GM23338 (cell line): ENCODE measurements around the gene EEF2. TPM values are rescaled to one million over a fixed set of nuclear protein-coding genes. Genes with fewer than 3 reads are reported as not detected.

Experiments
- ATAC-seq: fragments of 200-7000 bp; cut with Tn5 transposase; 3 replicates; pipeline ENCODE4 v1.9.1; 2020
- DNase-seq: peaks from one replicate; pipeline ENCODE4 v3.0.0-alpha.2; 2015; ENCODE audit warnings: low spot score
- H2AFZ ChIP-seq: fragments of 200-600 bp; sonication (generic); 2 replicates; pipeline ENCODE4 v1.8.0; 2016; ENCODE audit warnings: antibody characterized with exemption, mild to moderate bottlenecking, moderate library complexity
- H3F3A ChIP-seq: fragments of 200-600 bp; sonication (generic); replicated peaks from 2 replicates; pipeline ENCODE4 v1.8.0; 2017; ENCODE audit warnings: antibody characterized with exemption, mixed run types, low read depth
- H3K27ac ChIP-seq: fragments of 200-600 bp; sonication (generic); 2 replicates; pipeline ENCODE4 v1.6.1; 2016; ENCODE audit warnings: low read depth
- H3K27me3 ChIP-seq: fragments of 200-600 bp; sonication (generic); 2 replicates; pipeline ENCODE4 v1.8.0; 2016; ENCODE audit warnings: mild to moderate bottlenecking, mixed run types, moderate library complexity; ENCODE audit not compliant: insufficient read depth
- H3K36me3 ChIP-seq: fragments of 200-600 bp; sonication (generic); 2 replicates; pipeline ENCODE4 v1.8.0; 2016; ENCODE audit warnings: mild to moderate bottlenecking; ENCODE audit not compliant: insufficient read depth
- H3K4me1 ChIP-seq: fragments of 200-600 bp; sonication (generic); 2 replicates; pipeline ENCODE4 v1.8.0; 2016; ENCODE audit warnings: mild to moderate bottlenecking, moderate library complexity; ENCODE audit not compliant: insufficient read depth
- H3K4me2 ChIP-seq: fragments of 200-600 bp; sonication (generic); 2 replicates; pipeline ENCODE4 v1.7.1; 2017; ENCODE audit warnings: mixed run types
- H3K4me3 ChIP-seq: fragments of 200-600 bp; sonication (generic); 2 replicates; pipeline ENCODE4 v1.6.1; 2016; ENCODE audit warnings: mixed run types
- H3K79me2 ChIP-seq: fragments of 200-600 bp; sonication (generic); replicated peaks from 2 replicates; pipeline ENCODE4 v1.8.0; 2017; ENCODE audit warnings: mild to moderate bottlenecking; ENCODE audit not compliant: insufficient read depth
- H3K9me2 ChIP-seq: fragments of 200-600 bp; sonication (generic); 2 replicates; pipeline ENCODE4 v1.8.0; 2017; ENCODE audit not compliant: insufficient read depth
- H4K20me1 ChIP-seq: fragments of 200-600 bp; sonication (generic); replicated peaks from 2 replicates; pipeline ENCODE4 v1.8.0; 2017; ENCODE audit warnings: mild to moderate bottlenecking; ENCODE audit not compliant: insufficient read depth
- H3K27ac Mint-ChIP-seq: 2 replicates; pipeline ENCODE4 v1.8.0; 2020; ENCODE audit warnings: inconsistent platforms, mild to moderate bottlenecking, moderate library complexity, mixed read lengths
- H3K27me3 Mint-ChIP-seq: 3 replicates; pipeline ENCODE4 v1.8.0; 2022; ENCODE audit warnings: low read depth, mild to moderate bottlenecking, moderate library complexity, mixed read lengths, inconsistent platforms; ENCODE audit not compliant: insufficient read depth, poor library complexity
- H3K36me3 Mint-ChIP-seq: 3 replicates; pipeline ENCODE4 v1.8.0; 2021; ENCODE audit warnings: low read depth, mild to moderate bottlenecking, inconsistent platforms, moderate library complexity, mixed read lengths
- H3K4me1 Mint-ChIP-seq: 3 replicates; pipeline ENCODE4 v1.8.0; 2020; ENCODE audit warnings: mild to moderate bottlenecking, inconsistent platforms, mixed read lengths
- H3K4me3 Mint-ChIP-seq: 3 replicates; pipeline ENCODE4 v1.8.0; 2021; ENCODE audit warnings: moderate library complexity, mild to moderate bottlenecking, inconsistent platforms, mixed read lengths
- H3K9me3 Mint-ChIP-seq: 3 replicates; pipeline ENCODE4 v1.8.0; 2020; ENCODE audit warnings: moderate library complexity, mild to moderate bottlenecking, inconsistent platforms, mixed read lengths
- EZH2 ChIP-seq: fragments of 200-600 bp; sonication (generic); IDR thresholded peaks from one replicate; pipeline ENCODE4 v1.8.0; 2017; ENCODE audit warnings: antibody characterized with exemption, mild to moderate bottlenecking, low read depth; ENCODE audit not compliant: unreplicated experiment
- POLR2AphosphoS5 ChIP-seq: IDR thresholded peaks from 2 replicates; pipeline ENCODE4 v1.6.1; 2016; ENCODE audit warnings: antibody characterized with exemption, low read depth
- ZNF114 ChIP-seq: fragments of 250-450 bp; sonication (Bioruptor Pico); IDR thresholded peaks from 2 replicates; pipeline ENCODE4 v1.5.0; 2020; ENCODE audit warnings: mild to moderate bottlenecking, moderate library complexity
- ZNF462 ChIP-seq: fragments of 250-450 bp; sonication (Bioruptor Pico); IDR thresholded peaks from 2 replicates; pipeline ENCODE4 v1.5.0; 2020; ENCODE audit warnings: mild to moderate bottlenecking, moderate library complexity
- polyA plus RNA-seq: library from polyadenylated mRNA; unstranded; fragments of >200 nt; fragmentation: Nextera tagmentation; extraction: Ambion mirVana; gene quantifications from 2 replicates; pipeline ENCODE4 v1.2.1, GENCODE V29; 2016
- total RNA-seq: library from RNA; depleted of rRNA; stranded (reverse); fragments of >200 nt; shearing (Covaris generic); gene quantifications from 2 replicates; pipeline ENCODE4 v1.2.3, GENCODE V29; 2014

The EEF2 gene
- total and polyA plus RNA-seq, 2 experiments from 2014 or later: 772 to 2,987 TPM

GRCh38 chr19:3975637-3976087 is 9.6 kb downstream of the EEF2 start:
- H3K27me3 Mint-ChIP-seq: peaks cover 27% of the 10 kb centered on the region
- DNase-seq: peak; percentile 22

More at GRCh38 chr19:3975637-3976087, 9.6 kb downstream of the EEF2 start:
- H3K36me3 Mint-ChIP-seq: peaks cover 64% of the 10 kb centered on the region
- no peaks in the 10 kb centered on the region; the same call in 1 of the 2 replicates for H3K4me1 ChIP-seq
- peak overlapping the region; percentile 87; the same call in 1 of the 2 replicates for H3K27ac ChIP-seq
- H4K20me1 ChIP-seq: peaks cover 30% of the 10 kb centered on the region
- H3K36me3 ChIP-seq: peaks cover 44% of the 10 kb centered on the region
- no peaks in the 10 kb centered on the region for H3K27me3 ChIP-seq
- peaks cover 5% of the 10 kb centered on the region; the same call in 2 of the 3 replicates for H3K4me1 Mint-ChIP-seq
- H3K4me3 Mint-ChIP-seq: 0 out of 3 replicates have a peak overlapping the region, but pooled peaks have one; percentile 16
- TF ChIP-seq EZH2 (no peak), ZNF462 (no peak), POLR2AphosphoS5 (peak; percentile 33), ZNF114 (CRISPR knock-in tag) (no peak)
- no peaks in the 10 kb centered on the region; the same call in 2 of the 3 replicates for H3K9me3 Mint-ChIP-seq
- peaks cover 31% of the 10 kb centered on the region for H3K79me2 ChIP-seq
- no peak overlapping the region for H3K4me3 ChIP-seq
- ATAC-seq: no peak
- no peak overlapping the region for H3K27ac Mint-ChIP-seq
- H3F3A ChIP-seq: peaks cover 68% of the 10 kb centered on the region
- H3K9me2 ChIP-seq: no peaks in the 10 kb centered on the region
- H3K4me2 ChIP-seq: no peak overlapping the region
- no peak overlapping the region for H2AFZ ChIP-seq
